ENCODE results near the gene VN1R5.

DNA sequence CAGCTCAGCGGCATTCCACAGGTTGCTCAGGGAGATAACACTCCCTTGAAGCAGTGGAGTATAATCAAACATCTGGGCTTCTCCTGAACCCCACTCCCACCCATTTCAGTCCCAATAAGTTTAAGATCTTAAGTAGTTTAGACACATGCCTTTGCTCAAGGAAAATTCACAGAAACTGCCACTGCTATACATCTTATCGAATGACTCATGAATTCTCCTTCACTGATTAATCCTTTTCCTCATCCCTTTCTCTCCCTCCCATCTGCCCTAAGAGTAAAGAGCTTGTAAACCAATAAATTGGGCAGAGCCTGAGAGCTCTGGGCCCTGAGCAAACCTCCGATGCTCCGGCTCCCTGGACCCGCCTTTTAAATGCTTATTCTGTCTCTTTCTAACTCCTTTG lies 10.2 kb downstream of the VN1R5 start:
- TF ChIP-seq, protein P1, sequence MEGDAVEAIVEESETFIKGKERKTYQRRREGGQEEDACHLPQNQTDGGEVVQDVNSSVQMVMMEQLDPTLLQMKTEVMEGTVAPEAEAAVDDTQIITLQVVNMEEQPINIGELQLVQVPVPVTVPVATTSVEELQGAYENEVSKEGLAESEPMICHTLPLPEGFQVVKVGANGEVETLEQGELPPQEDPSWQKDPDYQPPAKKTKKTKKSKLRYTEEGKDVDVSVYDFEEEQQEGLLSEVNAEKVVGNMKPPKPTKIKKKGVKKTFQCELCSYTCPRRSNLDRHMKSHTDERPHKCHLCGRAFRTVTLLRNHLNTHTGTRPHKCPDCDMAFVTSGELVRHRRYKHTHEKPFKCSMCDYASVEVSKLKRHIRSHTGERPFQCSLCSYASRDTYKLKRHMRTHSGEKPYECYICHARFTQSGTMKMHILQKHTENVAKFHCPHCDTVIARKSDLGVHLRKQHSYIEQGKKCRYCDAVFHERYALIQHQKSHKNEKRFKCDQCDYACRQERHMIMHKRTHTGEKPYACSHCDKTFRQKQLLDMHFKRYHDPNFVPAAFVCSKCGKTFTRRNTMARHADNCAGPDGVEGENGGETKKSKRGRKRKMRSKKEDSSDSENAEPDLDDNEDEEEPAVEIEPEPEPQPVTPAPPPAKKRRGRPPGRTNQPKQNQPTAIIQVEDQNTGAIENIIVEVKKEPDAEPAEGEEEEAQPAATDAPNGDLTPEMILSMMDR (IDR thresholded peaks at IDR 0.05; ENCODE audit: low read depth, low read length), result no peak
- no peak for TF ChIP-seq POLR2A (IDR thresholded peaks at IDR 0.05; ENCODE audit: extremely low read depth, insufficient read length)
- TF ChIP-seq, protein P2, sequence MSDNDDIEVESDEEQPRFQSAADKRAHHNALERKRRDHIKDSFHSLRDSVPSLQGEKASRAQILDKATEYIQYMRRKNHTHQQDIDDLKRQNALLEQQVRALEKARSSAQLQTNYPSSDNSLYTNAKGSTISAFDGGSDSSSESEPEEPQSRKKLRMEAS (IDR thresholded peaks at IDR 0.05; ENCODE audit: low read depth, low read length), result no peak
